ENCODE measurements around the gene ANAPC13. TPM values are rescaled to one million over a fixed set of nuclear protein-coding genes. Genes with fewer than 3 reads are reported as not detected.

Gene ANAPC13, protein sequence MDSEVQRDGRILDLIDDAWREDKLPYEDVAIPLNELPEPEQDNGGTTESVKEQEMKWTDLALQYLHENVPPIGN
- total RNA-seq (ENCODE audit: low replicate concordance), result 60.3 and 100 TPM in 2 replicates

DNA sequence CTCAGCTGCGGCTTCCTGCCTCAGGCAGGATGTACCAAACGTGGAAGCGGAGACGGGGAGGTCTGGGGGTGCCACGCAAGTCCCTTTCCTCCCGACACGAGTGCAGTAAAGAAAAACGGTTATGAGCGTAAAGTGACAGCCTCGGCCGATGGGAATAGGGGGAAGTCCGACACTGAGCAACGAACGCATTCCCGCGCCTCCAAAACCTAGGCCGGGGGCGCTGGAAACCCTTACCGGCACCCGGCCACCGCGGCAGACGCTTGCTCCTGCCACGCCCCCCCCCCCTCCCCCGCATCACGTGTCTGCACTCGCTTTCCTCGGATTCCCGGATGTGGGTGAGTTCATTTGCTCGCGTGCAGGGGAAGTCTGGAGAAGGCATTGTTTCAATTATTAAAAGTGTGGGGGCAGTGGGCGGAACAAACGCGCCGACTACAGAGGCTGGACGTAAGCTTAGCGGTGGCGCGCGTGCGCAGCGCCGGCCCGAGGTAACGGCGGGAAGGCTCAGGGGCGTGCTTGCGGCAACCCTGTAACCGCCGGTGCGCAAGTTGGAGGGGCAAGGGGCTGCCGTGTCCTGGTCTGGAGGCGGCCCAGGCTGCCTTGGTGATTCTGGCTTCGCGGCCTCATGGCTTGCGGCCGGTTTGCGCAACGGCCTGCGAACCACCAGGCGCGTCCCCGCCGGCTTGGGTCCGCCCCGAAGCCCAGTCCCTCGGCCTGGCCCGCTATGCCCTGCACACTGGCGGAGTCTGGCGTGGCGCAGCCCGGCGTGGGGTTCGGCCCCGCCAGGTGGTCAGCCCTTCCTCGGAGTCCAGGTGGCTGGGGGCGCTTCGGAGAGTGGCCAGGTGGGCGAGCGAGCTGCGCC is at the start of gene ANAPC13, which contains the start of gene CEP63:
ANAPC13 (minus strand) TSS at position 268 of the 859 bp plus-strand sequence. CDS start 3,081 bp downstream, outside the sequence.
CEP63 (plus strand) TSS at position 340 of the 859 bp plus-strand sequence. CDS start 9,264 bp downstream, outside the sequence.
- no peaks in the 10 kb centered on the region for H3K9me3 ChIP-seq (ENCODE audit: low read depth)
- H3K4me2 ChIP-seq, result peak within 1 kb of the TSS; percentile 82
- H3K9ac ChIP-seq, result peak within 1 kb of the TSS; percentile 75
- peaks cover 71% of the 10 kb centered on the region for H3K79me2 ChIP-seq (ENCODE audit: low read depth)
- peaks cover 23% of the 10 kb centered on the region for H3K4me1 Mint-ChIP-seq
- H3K27ac ChIP-seq, result peak within 1 kb of the TSS; percentile 72
- peaks cover 7% of the 10 kb centered on the region for H3F3A ChIP-seq (ENCODE audit: low read depth)
- H3K36me3 Mint-ChIP-seq, result peaks cover 12% of the 10 kb centered on the region
- H4K20me1 ChIP-seq (ENCODE audit: low read depth), result peaks cover 7% of the 10 kb centered on the region
- peak within 1 kb of the TSS; percentile 68 for H3K4me3 ChIP-seq
- peak; percentile 97 for DNase-seq (ENCODE audit: low spot score)
- H3K27ac Mint-ChIP-seq, result peak within 1 kb of the TSS; percentile 97
- H3K36me3 ChIP-seq, result no peaks in the 10 kb centered on the region
- H3K4me3 Mint-ChIP-seq, result peak within 1 kb of the TSS; percentile 99
- TF ChIP-seq, protein P1, sequence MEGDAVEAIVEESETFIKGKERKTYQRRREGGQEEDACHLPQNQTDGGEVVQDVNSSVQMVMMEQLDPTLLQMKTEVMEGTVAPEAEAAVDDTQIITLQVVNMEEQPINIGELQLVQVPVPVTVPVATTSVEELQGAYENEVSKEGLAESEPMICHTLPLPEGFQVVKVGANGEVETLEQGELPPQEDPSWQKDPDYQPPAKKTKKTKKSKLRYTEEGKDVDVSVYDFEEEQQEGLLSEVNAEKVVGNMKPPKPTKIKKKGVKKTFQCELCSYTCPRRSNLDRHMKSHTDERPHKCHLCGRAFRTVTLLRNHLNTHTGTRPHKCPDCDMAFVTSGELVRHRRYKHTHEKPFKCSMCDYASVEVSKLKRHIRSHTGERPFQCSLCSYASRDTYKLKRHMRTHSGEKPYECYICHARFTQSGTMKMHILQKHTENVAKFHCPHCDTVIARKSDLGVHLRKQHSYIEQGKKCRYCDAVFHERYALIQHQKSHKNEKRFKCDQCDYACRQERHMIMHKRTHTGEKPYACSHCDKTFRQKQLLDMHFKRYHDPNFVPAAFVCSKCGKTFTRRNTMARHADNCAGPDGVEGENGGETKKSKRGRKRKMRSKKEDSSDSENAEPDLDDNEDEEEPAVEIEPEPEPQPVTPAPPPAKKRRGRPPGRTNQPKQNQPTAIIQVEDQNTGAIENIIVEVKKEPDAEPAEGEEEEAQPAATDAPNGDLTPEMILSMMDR (IDR thresholded peaks at IDR 0.05), result no peak
- no peak for TF ChIP-seq EZH2phosphoT487 (IDR thresholded peaks at IDR 0.05)
- TF ChIP-seq EZH2 (IDR thresholded peaks at IDR 0.05), result no peak
- H3K9me3 Mint-ChIP-seq, result no peaks in the 10 kb centered on the region
- peaks cover 19% of the 10 kb centered on the region for H3K4me1 ChIP-seq
- no peaks in the 10 kb centered on the region for H3K27me3 ChIP-seq
- peak within 1 kb of the TSS; percentile 75 for H2AFZ ChIP-seq (replicated peaks)
- H3K27me3 Mint-ChIP-seq (ENCODE audit: insufficient read depth, low read depth), result peaks cover 2% of the 10 kb centered on the region

DNA sequence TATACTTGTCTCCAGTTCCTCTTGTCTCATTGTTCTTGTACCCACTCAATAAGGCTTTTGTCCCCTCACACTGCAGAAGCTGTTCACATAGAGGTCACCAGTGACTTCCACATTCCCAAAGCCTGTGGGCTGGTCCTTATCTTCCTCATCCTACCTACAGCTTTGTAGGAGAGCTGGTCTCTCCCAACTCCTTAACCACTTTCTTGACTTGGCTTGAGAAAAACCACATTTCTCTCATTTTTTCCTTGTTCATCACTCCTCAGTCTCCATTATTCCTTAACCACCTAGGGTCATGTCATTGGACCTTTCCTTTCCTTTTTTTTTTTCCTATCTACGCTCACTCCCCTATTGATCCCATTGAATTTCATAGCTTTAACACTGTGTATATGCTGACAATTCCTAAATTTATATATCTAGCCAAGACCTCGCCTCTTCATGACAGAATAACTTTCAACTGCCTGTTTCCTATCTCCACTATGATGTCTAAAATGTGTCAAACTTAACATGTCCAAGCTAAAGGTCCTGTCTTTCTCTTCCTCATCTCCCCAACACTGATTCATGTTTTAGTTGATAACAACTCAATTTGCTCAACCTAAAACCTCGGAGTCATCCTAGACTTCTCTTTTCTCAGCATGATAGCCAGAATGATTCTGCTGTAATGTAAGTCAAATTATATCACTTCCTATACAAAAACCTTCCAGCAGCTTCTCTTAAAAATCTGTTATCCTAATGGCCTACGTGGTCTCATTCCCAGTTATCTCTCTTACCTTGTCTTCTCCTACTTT is 49.6 kb upstream of the ANAPC13 start:
- Mint-ChIP-seq H3K4me3 (no peak overlapping the region), H3K9me3 (no peaks in the 10 kb centered on the region), H3K4me1 (no peaks in the 10 kb centered on the region), H3K27me3 (ENCODE audit: insufficient read depth, low read depth) (no peaks in the 10 kb centered on the region), H3K36me3 (peaks cover 10% of the 10 kb centered on the region), H3K27ac (no peak overlapping the region)
- TF ChIP-seq, protein P1 (IDR thresholded peaks at IDR 0.05), result no peak
- TF ChIP-seq EZH2phosphoT487 (IDR thresholded peaks at IDR 0.05) (no peak), EZH2 (IDR thresholded peaks at IDR 0.05) (no peak)
- Histone ChIP-seq H3F3A (ENCODE audit: low read depth) (no peaks in the 10 kb centered on the region), H3K4me2 (no peak overlapping the region), H3K9ac (no peak overlapping the region), H2AFZ (replicated peaks) (no peak overlapping the region), H3K9me3 (ENCODE audit: low read depth) (no peaks in the 10 kb centered on the region), H3K27me3 (no peaks in the 10 kb centered on the region), H4K20me1 (ENCODE audit: low read depth) (no peaks in the 10 kb centered on the region), H3K4me3 (no peak overlapping the region), H3K4me1 (no peaks in the 10 kb centered on the region), H3K27ac (no peak overlapping the region), H3K79me2 (ENCODE audit: low read depth) (no peaks in the 10 kb centered on the region), H3K36me3 (peaks cover 9% of the 10 kb centered on the region)
- no peak for DNase-seq (ENCODE audit: low spot score)

DNA sequence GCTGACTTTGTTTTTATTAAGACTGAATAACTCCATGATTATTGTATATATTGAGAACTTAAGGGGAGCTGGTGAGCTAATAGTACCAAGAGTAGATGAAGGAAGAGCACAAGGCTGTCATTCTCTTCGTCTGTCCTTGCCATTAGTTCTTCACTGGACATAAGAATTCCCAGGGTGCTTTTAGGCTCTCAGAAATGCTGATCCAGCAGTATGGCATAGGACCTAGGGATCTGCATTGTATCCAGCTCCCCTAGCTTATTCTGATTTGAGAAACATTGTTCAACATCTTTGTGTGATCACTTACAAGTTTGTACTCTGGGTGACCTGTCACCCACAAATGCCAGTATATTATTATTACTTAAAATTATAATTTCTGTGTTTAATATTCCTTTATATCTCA is 47.7 kb upstream of the ANAPC13 start:
- Histone ChIP-seq H3K9me3 (ENCODE audit: low read depth) (no peaks in the 10 kb centered on the region), H3K36me3 (peaks cover 4% of the 10 kb centered on the region), H3K4me3 (no peak overlapping the region), H2AFZ (replicated peaks) (no peak overlapping the region), H3K4me2 (no peak overlapping the region), H3K79me2 (ENCODE audit: low read depth) (no peaks in the 10 kb centered on the region), H3K27ac (no peak overlapping the region), H3K4me1 (no peaks in the 10 kb centered on the region), H4K20me1 (ENCODE audit: low read depth) (no peaks in the 10 kb centered on the region), H3K9ac (no peak overlapping the region), H3K27me3 (no peaks in the 10 kb centered on the region), H3F3A (ENCODE audit: low read depth) (no peaks in the 10 kb centered on the region)
- Mint-ChIP-seq H3K36me3 (peaks cover 12% of the 10 kb centered on the region), H3K27me3 (ENCODE audit: insufficient read depth, low read depth) (no peaks in the 10 kb centered on the region), H3K27ac (no peak overlapping the region), H3K4me1 (no peaks in the 10 kb centered on the region), H3K9me3 (no peaks in the 10 kb centered on the region), H3K4me3 (no peak overlapping the region)
- TF ChIP-seq EZH2phosphoT487 (IDR thresholded peaks at IDR 0.05) (no peak), EZH2 (IDR thresholded peaks at IDR 0.05) (no peak)
- TF ChIP-seq, protein P1 (IDR thresholded peaks at IDR 0.05), result no peak
- DNase-seq (ENCODE audit: low spot score), result no peak
